GM12878 (cell line): ENCODE data around the gene CASP4. TPM values are rescaled to one million over a fixed set of nuclear protein-coding genes. Genes with fewer than 3 reads are reported as not detected.
A peak's percentile ranks its signal among the peaks of the same experiment; 100 is the strongest.

Source experiments
- ATAC-seq: fragments of 200-7000 bp; cut with Tn5 transposase; 3 replicates; pipeline ENCODE4 v1.9.1; 2020; ENCODE audit warnings: mild to moderate bottlenecking, moderate library complexity
- BruUV-seq: library from RNA; stranded (reverse); fragments of 400-500 nt; replicated peaks from 2 replicates; lab custom pipeline; 2021; lab: Mats Ljungman, UMichigan
- CTCF ChIA-PET: fragments of 300-600 bp; sonication (Branson Sonifier 250); formaldehyde crosslinking; extraction: SDS; loops from one replicate; lab custom pipeline; 2021; ENCODE audit warnings: inconsistent platforms; lab: Yijun Ruan, JAX
- POLR2A ChIA-PET: fragments of 350-600 bp; formaldehyde crosslinking; extraction: SDS; loops from one replicate; lab custom pipeline; 2021; ENCODE audit warnings: inconsistent platforms; lab: Charles Lee
- RAD21 ChIA-PET: fragments of 300-600 bp; sonication (Branson Sonifier 250); formaldehyde crosslinking; loops from one replicate; lab custom pipeline; 2023; ENCODE audit warnings: antibody characterized with exemption; ENCODE audit not compliant: unreplicated experiment; lab: Charles Lee
- SMC1A ChIA-PET: fragments of 300-600 bp; sonication (Branson Sonifier 250); formaldehyde crosslinking; loops from one replicate; lab custom pipeline; 2023; ENCODE audit not compliant: unreplicated experiment, uncharacterized antibody; lab: Charles Lee
- DNase-seq: peaks from one replicate; pipeline ENCODE4 v3.0.0-alpha.2; 2011; ENCODE audit warnings: low read depth, low spot score
- FAIRE-seq: peaks from 3 replicates; lab custom pipeline; 2011; peaks lifted over from hg19 to GRCh38; lab: Jason Lieb, UNC
- H2AFZ ChIP-seq: 2 replicates; pipeline ENCODE4 v1.6.0; 2011; ENCODE audit warnings: low read depth, low read length, control low read depth; ENCODE audit not compliant: control insufficient read depth
- H3K27ac ChIP-seq: 2 replicates; pipeline ENCODE4 v1.5.1; 2011; ENCODE audit warnings: control low read depth; ENCODE audit not compliant: control insufficient read depth, insufficient read depth
- H3K27me3 ChIP-seq, 2 experiments: replicated peaks in 1 of 2; 2 replicates each; pipeline versions ENCODE4 v1.6.0 to v1.6.1; 2011; ENCODE audit warnings: low read length in 1 of 2; ENCODE audit not compliant: control insufficient read depth in 2 of 2, insufficient read depth in 2 of 2
- H3K36me3 ChIP-seq, 2 experiments: 2 replicates each; pipeline ENCODE4 v1.5.1; 2011; ENCODE audit warnings: low read length in 1 of 2; ENCODE audit not compliant: control insufficient read depth in 2 of 2, insufficient read depth in 2 of 2
- H3K4me1 ChIP-seq: 2 replicates; pipeline ENCODE4 v1.6.1; 2011; ENCODE audit warnings: mild to moderate bottlenecking, low read length, moderate library complexity, mixed read lengths; ENCODE audit not compliant: control insufficient read depth, insufficient read depth
- H3K4me2 ChIP-seq: 2 replicates; pipeline ENCODE4 v1.6.0; 2011; ENCODE audit warnings: control low read depth; ENCODE audit not compliant: control insufficient read depth, insufficient read depth
- H3K4me3 ChIP-seq: fragments of 200-600 bp; sonication (generic); 2 replicates; pipeline ENCODE4 v1.5.1; 2016
- H3K79me2 ChIP-seq: 2 replicates; pipeline ENCODE4 v1.6.0; 2011; ENCODE audit warnings: low read length; ENCODE audit not compliant: control insufficient read depth, insufficient read depth
- H3K9ac ChIP-seq: 2 replicates; pipeline ENCODE4 v1.8.0; 2011; ENCODE audit warnings: low read length, control low read depth, mixed read lengths; ENCODE audit not compliant: control insufficient read depth, insufficient read depth
- H3K9me3 ChIP-seq: replicated peaks from 3 replicates; pipeline ENCODE4 v1.5.1; 2011; ENCODE audit warnings: mild to moderate bottlenecking, low read length; ENCODE audit not compliant: control insufficient read depth, insufficient read depth
- H4K20me1 ChIP-seq: 2 replicates; pipeline ENCODE4 v1.6.0; 2011; ENCODE audit not compliant: control insufficient read depth, insufficient read depth
- ASH2L ChIP-seq: fragments of 300-600, 200-600 bp; sonication (generic); IDR thresholded peaks from 2 replicates; pipeline ENCODE4 v1.6.1; 2017; ENCODE audit warnings: low read depth, mild to moderate bottlenecking, borderline replicate concordance
- CREB1 ChIP-seq: IDR thresholded peaks from 2 replicates; pipeline ENCODE4 v1.6.1; 2012; ENCODE audit warnings: low read depth, mild to moderate bottlenecking, inconsistent platforms
- DPF2 ChIP-seq: fragments of 450-650 bp; IDR thresholded peaks from 2 replicates; pipeline ENCODE4 v1.6.1; 2017; ENCODE audit warnings: mild to moderate bottlenecking
- IRF4 ChIP-seq: IDR thresholded peaks from 2 replicates; pipeline ENCODE4 v1.6.1; 2011; ENCODE audit warnings: low read depth, low read length
- MTA2 ChIP-seq: fragments of 450-650 bp; IDR thresholded peaks from 2 replicates; pipeline ENCODE4 v1.6.1; 2016; ENCODE audit warnings: low read depth, mild to moderate bottlenecking, moderate library complexity
- PML ChIP-seq: IDR thresholded peaks from 2 replicates; pipeline ENCODE4 v1.6.1; 2012; ENCODE audit warnings: low read length, inconsistent platforms
- POLR2AphosphoS2 ChIP-seq: IDR thresholded peaks from 2 replicates; pipeline ENCODE4 v1.6.1; 2011; ENCODE audit warnings: low read depth, mild to moderate bottlenecking, low read length, improper control_type of control experiment, moderate library complexity
- POU2F2 ChIP-seq: IDR thresholded peaks from 3 replicates; pipeline ENCODE4 v1.6.1; 2011; ENCODE audit warnings: low read depth, mild to moderate bottlenecking, low read length, borderline replicate concordance
- RBBP5 ChIP-seq: fragments of 200-600 bp; sonication (generic); conservative IDR thresholded peaks from 2 replicates; pipeline ENCODE4 v1.6.1; 2016
- RCOR1 ChIP-seq: conservative IDR thresholded peaks from 2 replicates; pipeline ENCODE4 v1.6.1; 2012; ENCODE audit warnings: low read depth, low read length, improper control_type of control experiment
- RELB ChIP-seq: fragments of 450-650 bp; IDR thresholded peaks from 2 replicates; pipeline ENCODE4 v1.6.1; 2017; ENCODE audit warnings: low read depth, mild to moderate bottlenecking, moderate library complexity
- SPI1 ChIP-seq: IDR thresholded peaks from 2 replicates; pipeline ENCODE4 v1.6.1; 2011; ENCODE audit warnings: low read depth, mild to moderate bottlenecking, low read length, moderate library complexity, borderline replicate concordance; ENCODE audit not compliant: insufficient read depth
- SREBF2 ChIP-seq: IDR thresholded peaks from 2 replicates; pipeline ENCODE4 v1.6.1; 2012; ENCODE audit warnings: mild to moderate bottlenecking, low read length
- ZSCAN29 ChIP-seq: fragments of 450-650 bp; IDR thresholded peaks from 2 replicates; pipeline ENCODE4 v1.6.1; 2017; ENCODE audit warnings: mild to moderate bottlenecking, moderate library complexity
- WGBS: methylation state at CpG from one replicate; pipeline ENCODE4 v1.1.6; 2016; ENCODE audit warnings: low lambda C conversion rate; ENCODE audit not compliant: insufficient replicate concordance, insufficient coverage; ENCODE audit errors: missing lambda C conversion rate; 5-methylcytosine and 5-hydroxymethylcytosine counted together
- in situ Hi-C: fragments of 300-500 bp; cut with MboI; formaldehyde crosslinking; loops from 9 replicates; pipeline ENCODE4 v1.14.3; 2018; ENCODE audit warnings: mixed read lengths
- intact Hi-C: fragments of 100-400 bp; cut with micrococcal nuclease; formaldehyde crosslinking; loops from one replicate; pipeline ENCODE4 v1.14.2; 2022; ENCODE audit not compliant: unreplicated experiment
- polyA plus RNA-seq, 11 experiments: library from polyadenylated mRNA; depleted of rRNA in 4 of 11; unstranded in 6 of 11; stranded (reverse) in 5 of 11; fragments of >200 nt; fragmentation: Nextera tagmentation in 4 of 11; fragmentation: Illumina TruSeq in 1 of 11; extraction: Ambion mirVana in 4 of 11; extraction: Trizol in 1 of 11; gene quantifications; 1 replicate in 1 of 11; 2 replicates in 10 of 11; pipeline versions ENCODE4 v1.2.1 to v1.2.3, GENCODE V29; 2011 to 2016; ENCODE audit warnings: inconsistent platforms in 2 of 11, missing spikeins in 2 of 11, low read depth in 1 of 11
- total RNA-seq, 4 experiments: library from RNA; depleted of rRNA in 3 of 4; stranded (reverse); fragments of >200 nt in 3 of 4; fragmentation: Illumina TruSeq in 1 of 4; extraction: Trizol in 1 of 4; gene quantifications; 2 replicates each; pipeline versions ENCODE4 v1.2.1 to v1.2.3, GENCODE V29; 2013 to 2021
- TF ChIP-seq, protein P1 (sequence below): IDR thresholded peaks from 2 replicates; pipeline ENCODE4 v1.6.1; 2011; ENCODE audit warnings: low read depth, mild to moderate bottlenecking, low read length, moderate library complexity, borderline replicate concordance; ENCODE audit errors: extremely low read depth
- TF ChIP-seq, protein P2 (sequence below): IDR thresholded peaks from 2 replicates; pipeline ENCODE4 v1.6.1; 2011; ENCODE audit warnings: mild to moderate bottlenecking, low read depth, low read length, moderate library complexity; ENCODE audit not compliant: insufficient replicate concordance

Gene CASP4
- total and polyA plus RNA-seq, 10 of the 15 experiments (the other 5 are each of a cell fraction or from before 2014, with no cell fraction given) = 25.3 to 113 (median 50.0) TPM

DNA sequence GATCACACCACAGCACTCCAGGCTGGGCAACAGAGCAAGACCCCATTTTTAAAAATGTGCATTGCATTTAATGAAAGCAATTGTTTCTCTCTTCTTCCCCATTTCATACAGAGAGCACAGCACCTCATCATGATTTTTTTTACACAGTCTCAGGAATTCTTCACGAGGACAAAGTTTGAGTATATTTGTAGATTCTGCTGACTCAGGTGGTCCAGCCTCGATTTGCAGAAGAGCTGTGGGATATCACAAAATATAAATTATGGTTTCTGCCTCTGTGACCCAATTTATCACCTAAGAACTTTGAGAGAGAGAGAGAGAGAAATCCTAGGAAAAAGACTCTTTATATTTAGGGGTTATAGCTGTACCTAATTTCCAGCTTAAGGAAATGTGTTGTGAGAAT, 34.8 kb upstream of the CASP4 start:
- ChIA-PET CTCF (interaction anchor here (0.7 to 1.3 kb wide), 4 partner anchors 13 to 849 kb away, joined by 3 to 4 read pairs (median 3); no protein-coding TSS in a partner anchor), SMC1A (no interaction called here), RAD21 (no interaction called here), POLR2A (no interaction called here)
- no peaks in the 10 kb centered on the region for H4K20me1 ChIP-seq
- in situ Hi-C loops = loop anchor here (10.0 kb wide), 1 partner anchor 388 kb away; no protein-coding TSS in a partner anchor
- no peaks in the 10 kb centered on the region for H3K36me3 ChIP-seq
- BruUV-seq = no TSS peak
- no peaks in the 10 kb centered on the region for H3K79me2 ChIP-seq
- DNase-seq (no peak), ATAC-seq (no peak), FAIRE-seq (no peak)
- H3K4me3 ChIP-seq = no peak overlapping the region
- H3K4me1 ChIP-seq = no peaks in the 10 kb centered on the region
- H3K27me3 ChIP-seq = no peaks in the 10 kb centered on the region
- intact Hi-C loops = loop anchor here (5.0 kb wide), 1 partner anchor 56 kb away; no protein-coding TSS in a partner anchor
- H3K4me2 ChIP-seq = no peak overlapping the region
- no peak overlapping the region for H3K27ac ChIP-seq
- no peak overlapping the region for H2AFZ ChIP-seq
- no peaks in the 10 kb centered on the region for H3K9me3 ChIP-seq
- no peak for TF ChIP-seq IRF4
- TF ChIP-seq ASH2L = no peak
- no peak for TF ChIP-seq CREB1
- no peak for TF ChIP-seq RCOR1
- no peak for TF ChIP-seq SREBF2
- TF ChIP-seq SPI1 = no peak
- H3K9ac ChIP-seq = no peak overlapping the region
- 0% methylated on average over 2 of the region's 2 CpGs for WGBS

GRCh38 chr11:105000797-105001196, 32.4 kb upstream of the CASP4 start:
- Histone ChIP-seq H3K36me3 (no peaks in the 10 kb centered on the region), H3K4me2 (no peak overlapping the region), H3K4me3 (no peak overlapping the region), H4K20me1 (no peaks in the 10 kb centered on the region), H3K79me2 (no peaks in the 10 kb centered on the region), H3K9me3 (no peaks in the 10 kb centered on the region), H3K27me3 (no peaks in the 10 kb centered on the region), H3K9ac (no peak overlapping the region), H2AFZ (no peak overlapping the region), H3K4me1 (no peaks in the 10 kb centered on the region), H3K27ac (no peak overlapping the region)
- ChIA-PET CTCF (interaction anchor here (0.7 to 2.0 kb wide), 8 partner anchors 8 to 340 kb away, joined by 3 to 14 read pairs (median 3); partner anchors contain the start of gene CASP1), POLR2A (no interaction called here), RAD21 (interaction anchor here (1.0 kb wide), 1 partner anchor 177 kb away, joined by 3 read pairs; no protein-coding TSS in a partner anchor), SMC1A (interaction anchor here (1.0 kb wide), 1 partner anchor 33 kb away, joined by 4 read pairs; the partner anchor contains the start of gene CASP4)
- DNase-seq = peak; percentile 24
- 63% methylated on average over 7 of the region's 7 CpGs for WGBS
- ATAC-seq = peak; percentile 97
- in situ Hi-C loops = loop anchor here (10.0 kb wide), 1 partner anchor 386 kb away; no protein-coding TSS in a partner anchor
- no TSS peak for BruUV-seq
- no peak for FAIRE-seq
- intact Hi-C loops = loop anchor here (5.0 kb wide), 1 partner anchor 53 kb away; no protein-coding TSS in a partner anchor
- TF ChIP-seq POLR2AphosphoS2 (no peak), RBBP5 (no peak), ZSCAN29 (no peak), PML (no peak), DPF2 (no peak), POU2F2 (no peak), MTA2 (no peak), RELB (no peak)
- TF ChIP-seq, protein P1, sequence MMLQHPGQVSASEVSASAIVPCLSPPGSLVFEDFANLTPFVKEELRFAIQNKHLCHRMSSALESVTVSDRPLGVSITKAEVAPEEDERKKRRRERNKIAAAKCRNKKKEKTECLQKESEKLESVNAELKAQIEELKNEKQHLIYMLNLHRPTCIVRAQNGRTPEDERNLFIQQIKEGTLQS = no peak
- TF ChIP-seq, protein P2, sequence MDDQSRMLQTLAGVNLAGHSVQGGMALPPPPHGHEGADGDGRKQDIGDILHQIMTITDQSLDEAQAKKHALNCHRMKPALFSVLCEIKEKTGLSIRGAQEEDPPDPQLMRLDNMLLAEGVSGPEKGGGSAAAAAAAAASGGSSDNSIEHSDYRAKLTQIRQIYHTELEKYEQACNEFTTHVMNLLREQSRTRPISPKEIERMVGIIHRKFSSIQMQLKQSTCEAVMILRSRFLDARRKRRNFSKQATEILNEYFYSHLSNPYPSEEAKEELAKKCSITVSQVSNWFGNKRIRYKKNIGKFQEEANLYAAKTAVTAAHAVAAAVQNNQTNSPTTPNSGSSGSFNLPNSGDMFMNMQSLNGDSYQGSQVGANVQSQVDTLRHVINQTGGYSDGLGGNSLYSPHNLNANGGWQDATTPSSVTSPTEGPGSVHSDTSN = no peak
